Upper lobe of right lung (tissue), 1 donor: ENCODE data around the gene MYH10. TPM values are rescaled to one million over a fixed set of nuclear protein-coding genes. Genes with fewer than 3 reads are reported as not detected.
A peak's percentile ranks its signal among the peaks of the same experiment; 100 is the strongest.

Experiments
- ATAC-seq: fragments of 200-7000 bp; cut with Tn5 transposase; one replicate; pipeline ENCODE4 v1.9.1; 2020; ENCODE audit warnings: mild to moderate bottlenecking, moderate library complexity
- DNase-seq: peaks from one replicate; pipeline ENCODE4 v3.0.0-alpha.2; 2020
- H3K27ac ChIP-seq: fragments of 200-600 bp; one replicate; pipeline ENCODE4 v1.8.0; 2022
- H3K27me3 ChIP-seq: fragments of 200-600 bp; one replicate; pipeline ENCODE4 v1.8.0; 2022; ENCODE audit warnings: mild to moderate bottlenecking
- H3K36me3 ChIP-seq: fragments of 200-600 bp; one replicate; pipeline ENCODE4 v1.8.0; 2022
- H3K4me1 ChIP-seq: fragments of 200-600 bp; one replicate; pipeline ENCODE4 v1.8.0; 2022
- H3K4me3 ChIP-seq: fragments of 200-600 bp; one replicate; pipeline ENCODE4 v1.8.0; 2022; ENCODE audit warnings: mild to moderate bottlenecking
- H3K9me3 ChIP-seq: fragments of 200-600 bp; one replicate; pipeline ENCODE4 v1.8.0; 2022
- intact Hi-C: fragments of 100-400 bp; cut with DNase I; formaldehyde crosslinking; loops from one replicate; pipeline ENCODE4 v1.11.0; 2022
- total RNA-seq: library from RNA; stranded (reverse); fragmentation: NEBNext Ultra II Directional; extraction: Animal tissue kit (Norgen Biotek cat#: 25700); gene quantifications from one replicate; pipeline ENCODE4 v1.2.1, GENCODE V29; 2021
- TF ChIP-seq, protein P1 (sequence below): fragments of 200-600 bp; IDR thresholded peaks from one replicate; pipeline ENCODE4 v1.8.0; 2022; ENCODE audit warnings: antibody characterized with exemption
- donor health status: DM: no; HTN: yes; CAD: no; lungs with severe emphysema.

Gene MYH10
- total RNA-seq, 1 donor from 2014 or later = 205 TPM

DNA sequence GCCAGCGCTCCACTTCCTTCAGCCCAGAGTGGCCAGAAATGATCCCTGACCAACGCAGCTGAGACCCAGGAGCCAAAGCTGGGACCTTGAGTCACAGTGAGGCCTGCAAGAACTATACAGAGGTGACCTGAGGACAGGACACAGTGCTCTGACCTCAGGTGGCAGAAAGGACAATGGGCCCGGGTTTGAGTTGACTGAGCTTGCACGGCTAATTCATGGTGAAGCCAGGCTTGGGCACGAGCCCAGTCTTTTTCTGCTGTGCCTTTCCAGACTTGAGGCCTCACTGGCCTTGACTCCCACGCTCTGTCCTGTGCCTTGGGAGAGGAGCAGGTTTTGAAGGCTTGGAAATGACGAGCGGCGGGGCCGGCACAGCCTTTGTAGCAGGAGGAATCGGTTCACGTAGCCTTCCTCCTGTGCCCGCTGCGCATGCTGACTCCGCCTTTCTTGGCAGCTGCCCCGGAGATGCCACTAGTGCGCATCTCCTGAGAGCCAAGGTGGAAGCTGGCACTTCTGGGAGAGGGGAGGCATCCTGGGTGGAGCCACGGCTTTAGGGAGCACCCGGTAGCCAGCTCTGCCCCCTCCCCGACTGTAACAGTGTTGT lies 160.0 kb downstream of the MYH10 start:
- peak overlapping the region; percentile 30 for H3K27ac ChIP-seq
- peaks cover 78% of the 10 kb centered on the region for H3K36me3 ChIP-seq
- no peak overlapping the region for H3K4me3 ChIP-seq
- TF ChIP-seq, protein P1, sequence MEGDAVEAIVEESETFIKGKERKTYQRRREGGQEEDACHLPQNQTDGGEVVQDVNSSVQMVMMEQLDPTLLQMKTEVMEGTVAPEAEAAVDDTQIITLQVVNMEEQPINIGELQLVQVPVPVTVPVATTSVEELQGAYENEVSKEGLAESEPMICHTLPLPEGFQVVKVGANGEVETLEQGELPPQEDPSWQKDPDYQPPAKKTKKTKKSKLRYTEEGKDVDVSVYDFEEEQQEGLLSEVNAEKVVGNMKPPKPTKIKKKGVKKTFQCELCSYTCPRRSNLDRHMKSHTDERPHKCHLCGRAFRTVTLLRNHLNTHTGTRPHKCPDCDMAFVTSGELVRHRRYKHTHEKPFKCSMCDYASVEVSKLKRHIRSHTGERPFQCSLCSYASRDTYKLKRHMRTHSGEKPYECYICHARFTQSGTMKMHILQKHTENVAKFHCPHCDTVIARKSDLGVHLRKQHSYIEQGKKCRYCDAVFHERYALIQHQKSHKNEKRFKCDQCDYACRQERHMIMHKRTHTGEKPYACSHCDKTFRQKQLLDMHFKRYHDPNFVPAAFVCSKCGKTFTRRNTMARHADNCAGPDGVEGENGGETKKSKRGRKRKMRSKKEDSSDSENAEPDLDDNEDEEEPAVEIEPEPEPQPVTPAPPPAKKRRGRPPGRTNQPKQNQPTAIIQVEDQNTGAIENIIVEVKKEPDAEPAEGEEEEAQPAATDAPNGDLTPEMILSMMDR = no peak
- intact Hi-C loops = no loop called here
- peaks cover 14% of the 10 kb centered on the region for H3K4me1 ChIP-seq
- no peak for DNase-seq
- no peaks in the 10 kb centered on the region for H3K9me3 ChIP-seq
- H3K27me3 ChIP-seq = no peaks in the 10 kb centered on the region
- peak; percentile 18 for ATAC-seq

DNA sequence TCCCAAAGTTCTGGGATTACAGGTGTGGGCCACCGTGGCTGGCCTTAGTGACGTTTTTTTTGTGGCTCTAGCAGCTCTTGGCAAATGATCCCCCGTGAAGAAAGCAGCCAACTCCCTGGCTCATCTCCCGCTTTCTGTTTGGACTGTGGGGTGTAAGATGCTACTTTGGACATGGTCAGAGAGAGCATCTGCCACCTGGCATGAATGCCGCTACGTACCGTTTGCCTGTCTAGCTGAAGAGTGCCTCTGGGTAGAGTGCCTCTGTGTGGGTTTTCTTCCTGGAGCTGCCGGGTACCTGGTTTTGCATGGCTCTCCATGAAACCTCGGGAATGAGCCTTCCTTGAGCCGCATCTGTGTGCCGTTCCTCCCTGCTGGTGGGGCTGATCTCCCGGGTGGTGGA lies 160.6 kb downstream of the MYH10 start:
- Histone ChIP-seq H3K4me1 (peaks cover 18% of the 10 kb centered on the region), H3K4me3 (no peak overlapping the region), H3K27ac (peak overlapping the region; percentile 30), H3K36me3 (peaks cover 72% of the 10 kb centered on the region), H3K27me3 (no peaks in the 10 kb centered on the region), H3K9me3 (no peaks in the 10 kb centered on the region)
- TF ChIP-seq, protein P1 = no peak
- ATAC-seq (no peak), DNase-seq (no peak)
- intact Hi-C loops = no loop called here

DNA sequence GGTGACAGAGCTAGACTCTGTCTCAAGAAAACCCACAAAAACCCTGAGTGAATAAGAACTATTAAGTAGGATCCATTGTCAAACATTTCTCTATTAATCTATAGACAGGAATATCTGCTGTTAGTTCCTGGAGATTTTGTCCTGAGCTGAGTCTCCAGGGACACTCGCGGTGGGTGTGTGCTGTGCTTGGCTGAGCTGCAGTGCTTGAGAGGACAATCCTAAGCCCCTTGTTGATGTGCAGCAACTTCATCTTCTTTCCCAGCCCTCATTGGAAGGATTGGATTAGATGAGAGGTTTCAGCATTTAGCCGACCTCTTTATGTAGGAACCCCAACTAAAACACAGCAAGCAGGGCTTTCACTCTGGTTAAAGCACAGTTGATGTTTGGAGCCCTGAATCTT lies 161.5 kb downstream of the MYH10 start:
- Histone ChIP-seq H3K4me3 (no peak overlapping the region), H3K27me3 (no peaks in the 10 kb centered on the region), H3K9me3 (no peaks in the 10 kb centered on the region), H3K36me3 (peaks cover 67% of the 10 kb centered on the region), H3K4me1 (peaks cover 18% of the 10 kb centered on the region), H3K27ac (no peak overlapping the region)
- DNase-seq = no peak
- TF ChIP-seq, protein P1 = no peak
- ATAC-seq = no peak
- intact Hi-C loops = no loop called here

DNA sequence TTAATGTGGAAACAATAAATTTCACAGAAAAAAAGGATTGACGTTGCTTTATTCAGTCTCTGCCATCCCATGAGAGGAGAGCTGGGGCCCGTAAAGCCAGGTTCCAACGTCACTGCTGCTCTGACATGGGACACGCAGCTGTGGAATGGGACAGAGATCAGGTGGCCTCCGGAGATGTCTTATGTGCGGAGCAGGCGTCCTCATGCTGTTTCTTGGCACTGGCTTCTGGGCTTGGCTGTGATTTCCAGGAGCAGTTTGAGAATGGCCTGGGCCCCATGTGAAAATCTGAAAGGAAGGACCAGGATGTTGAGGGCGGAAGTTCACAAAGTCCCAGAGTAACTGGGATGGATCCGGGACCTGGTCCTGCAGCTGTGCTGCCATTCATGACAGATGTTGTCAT lies 162.4 kb downstream of the MYH10 start:
- Histone ChIP-seq H3K4me1 (peaks cover 18% of the 10 kb centered on the region), H3K36me3 (peaks cover 67% of the 10 kb centered on the region), H3K9me3 (no peaks in the 10 kb centered on the region), H3K27ac (no peak overlapping the region), H3K4me3 (no peak overlapping the region), H3K27me3 (no peaks in the 10 kb centered on the region)
- intact Hi-C loops = no loop called here
- ATAC-seq (no peak), DNase-seq (no peak)
- TF ChIP-seq, protein P1 = no peak

DNA sequence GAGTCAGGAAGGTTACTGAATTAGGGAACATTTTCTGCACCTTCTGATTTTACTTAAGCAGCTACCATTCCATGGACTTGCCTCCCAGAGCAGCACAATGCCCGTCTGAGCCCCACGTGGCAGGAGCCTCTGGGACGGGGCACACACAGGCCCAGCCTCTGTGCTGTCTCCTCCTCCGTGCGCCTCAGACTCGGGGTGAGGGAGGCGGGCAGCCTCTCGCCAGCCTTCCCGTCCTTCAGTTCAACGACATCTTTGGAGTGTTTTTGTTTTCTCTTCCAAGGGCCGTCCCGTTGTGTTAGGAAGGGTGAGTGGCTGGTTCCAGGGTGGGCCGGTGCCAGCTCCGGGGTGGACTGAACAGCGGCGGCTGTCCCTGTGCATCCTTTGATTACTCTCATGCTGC lies 163.0 kb downstream of the MYH10 start:
- H3K27ac ChIP-seq = no peak overlapping the region
- ATAC-seq (no peak), DNase-seq (no peak)
- H3K4me3 ChIP-seq = no peak overlapping the region
- no peaks in the 10 kb centered on the region for H3K27me3 ChIP-seq
- no peaks in the 10 kb centered on the region for H3K9me3 ChIP-seq
- peaks cover 18% of the 10 kb centered on the region for H3K4me1 ChIP-seq
- TF ChIP-seq, protein P1 = no peak
- H3K36me3 ChIP-seq = peaks cover 71% of the 10 kb centered on the region
- intact Hi-C loops = no loop called here

DNA sequence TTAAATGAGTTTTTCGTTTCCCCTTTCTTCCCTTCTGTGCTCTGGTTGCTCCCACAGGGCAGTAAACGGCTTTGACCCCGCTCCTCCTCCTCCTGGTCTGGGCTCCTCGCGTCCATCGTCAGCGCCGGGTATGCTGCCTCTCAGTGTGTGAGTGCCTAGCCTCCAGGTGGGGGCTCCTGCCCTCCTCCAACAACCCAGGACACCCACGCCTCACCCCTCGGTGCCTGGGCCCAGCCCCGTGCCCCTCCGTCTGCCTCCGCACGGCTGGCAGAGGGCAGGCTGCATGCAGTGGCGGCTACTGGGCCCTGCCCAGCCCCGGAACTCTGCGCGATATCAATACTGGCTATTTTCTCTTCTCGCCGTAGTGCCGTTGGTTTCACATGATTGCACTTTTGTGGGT lies 163.7 kb downstream of the MYH10 start:
- no peak for DNase-seq
- intact Hi-C loops = no loop called here
- peaks cover 71% of the 10 kb centered on the region for H3K36me3 ChIP-seq

More for the DNA sequence above, 163.7 kb downstream of the MYH10 start:
- TF ChIP-seq, protein P1 = no peak
- Histone ChIP-seq H3K9me3 (no peaks in the 10 kb centered on the region), H3K4me3 (no peak overlapping the region), H3K4me1 (peaks cover 18% of the 10 kb centered on the region), H3K27ac (no peak overlapping the region), H3K27me3 (no peaks in the 10 kb centered on the region)
- ATAC-seq = no peak
